NT2/D1 (cell line): Measurements from ENCODE around the gene PIEZO1.

Source experiments
- DNase-seq: peaks from one replicate; pipeline ENCODE4 v3.0.0-alpha.2; 2011; ENCODE audit warnings: low read depth, low spot score
- H3K27me3 ChIP-seq: 2 replicates; pipeline ENCODE4 v1.6.0; 2011; ENCODE audit warnings: mild to moderate bottlenecking; ENCODE audit not compliant: insufficient read length, insufficient read depth
- H3K36me3 ChIP-seq: 2 replicates; pipeline ENCODE4 v1.6.1; 2011; ENCODE audit warnings: mild to moderate bottlenecking, low read length, mixed read lengths; ENCODE audit not compliant: insufficient read depth, insufficient read length
- H3K4me1 ChIP-seq: 2 replicates; pipeline ENCODE4 v1.5.1; 2011; ENCODE audit not compliant: insufficient read depth, insufficient read length
- H3K4me3 ChIP-seq: 2 replicates; pipeline ENCODE4 v1.5.1; 2011; ENCODE audit warnings: low read depth; ENCODE audit not compliant: insufficient read length
- H3K9ac ChIP-seq: 2 replicates; pipeline ENCODE4 v1.6.0; 2011; ENCODE audit warnings: low read depth; ENCODE audit not compliant: insufficient read length
- H3K9me3 ChIP-seq: 2 replicates; pipeline ENCODE4 v1.5.1; 2011; ENCODE audit warnings: mild to moderate bottlenecking, low read length; ENCODE audit not compliant: insufficient read depth
- SUZ12 ChIP-seq: IDR thresholded peaks from 2 replicates; pipeline ENCODE4 v1.6.1; 2011; ENCODE audit not compliant: insufficient read length, insufficient read depth; ENCODE audit errors: extremely low read depth
- YY1 ChIP-seq: IDR thresholded peaks from 2 replicates; pipeline ENCODE4 v1.6.1; 2011; ENCODE audit not compliant: insufficient read length, insufficient read depth
- ZNF274 ChIP-seq: IDR thresholded peaks from 2 replicates; pipeline ENCODE4 v1.6.1; 2011; ENCODE audit warnings: mild to moderate bottlenecking, low read depth, low read length

Gene PIEZO1

GRCh38 chr16:88764913-88765349 is 20.1 kb downstream of the PIEZO1 start:
- no peak for TF ChIP-seq SUZ12
- no peak for TF ChIP-seq ZNF274
- no peak for TF ChIP-seq YY1
- Histone ChIP-seq H3K4me1 (peaks cover 68% of the 10 kb centered on the region), H3K9me3 (no peaks in the 10 kb centered on the region), H3K4me3 (no peak overlapping the region), H3K9ac (no peak overlapping the region), H3K36me3 (peaks cover 39% of the 10 kb centered on the region), H3K27me3 (peaks cover 45% of the 10 kb centered on the region)
- no peak for DNase-seq

- H3K4me1 ChIP-seq, result peaks cover 68% of the 10 kb centered on the region
- TF ChIP-seq YY1 (no peak), ZNF274 (no peak), SUZ12 (no peak)
- no peaks in the 10 kb centered on the region for H3K9me3 ChIP-seq
- H3K9ac ChIP-seq, result no peak overlapping the region
- DNase-seq, result no peak
- H3K36me3 ChIP-seq, result peaks cover 40% of the 10 kb centered on the region
- H3K27me3 ChIP-seq, result peaks cover 45% of the 10 kb centered on the region
- no peak overlapping the region for H3K4me3 ChIP-seq
Observed at GRCh38 chr16:88764080-88764479, 20.9 kb downstream of the PIEZO1 start.

GRCh38 chr16:88763502-88764053 is 21.4 kb downstream of the PIEZO1 start:
- H3K36me3 ChIP-seq, result peaks cover 45% of the 10 kb centered on the region
- H3K9me3 ChIP-seq, result no peaks in the 10 kb centered on the region
- DNase-seq, result peak; percentile 71
- TF ChIP-seq YY1, result no peak
- no peak for TF ChIP-seq SUZ12
- no peak for TF ChIP-seq ZNF274
- H3K4me1 ChIP-seq, result peaks cover 67% of the 10 kb centered on the region
- peaks cover 44% of the 10 kb centered on the region for H3K27me3 ChIP-seq
- no peak overlapping the region for H3K4me3 ChIP-seq
- no peak overlapping the region for H3K9ac ChIP-seq

- no peak for DNase-seq
- Histone ChIP-seq H3K36me3 (peaks cover 50% of the 10 kb centered on the region), H3K9ac (peak overlapping the region; percentile 6), H3K4me3 (no peak overlapping the region), H3K9me3 (no peaks in the 10 kb centered on the region), H3K4me1 (peaks cover 64% of the 10 kb centered on the region), H3K27me3 (peaks cover 42% of the 10 kb centered on the region)
- no peak for TF ChIP-seq ZNF274
Observed at GRCh38 chr16:88762941-88763340, 22.1 kb downstream of the PIEZO1 start.

GRCh38 chr16:88762258-88762870 is 22.7 kb downstream of the PIEZO1 start:
- Histone ChIP-seq H3K36me3 (peaks cover 53% of the 10 kb centered on the region), H3K9ac (peak overlapping the region; percentile 47), H3K9me3 (no peaks in the 10 kb centered on the region), H3K4me1 (peaks cover 59% of the 10 kb centered on the region), H3K27me3 (peaks cover 36% of the 10 kb centered on the region), H3K4me3 (no peak overlapping the region)
- TF ChIP-seq SUZ12 (no peak), ZNF274 (no peak), YY1 (no peak)
- no peak for DNase-seq

GRCh38 chr16:88761830-88762229 is 23.2 kb downstream of the PIEZO1 start:
- Histone ChIP-seq H3K36me3 (peaks cover 53% of the 10 kb centered on the region), H3K4me1 (peaks cover 57% of the 10 kb centered on the region), H3K9me3 (no peaks in the 10 kb centered on the region), H3K4me3 (no peak overlapping the region), H3K27me3 (peaks cover 30% of the 10 kb centered on the region), H3K9ac (peak overlapping the region; percentile 29)
- DNase-seq, result no peak
- TF ChIP-seq YY1, result no peak
- TF ChIP-seq SUZ12, result no peak
- TF ChIP-seq ZNF274, result no peak

GRCh38 chr16:88761143-88761534 is 23.9 kb downstream of the PIEZO1 start:
- Histone ChIP-seq H3K36me3 (peaks cover 49% of the 10 kb centered on the region), H3K4me1 (peaks cover 55% of the 10 kb centered on the region), H3K4me3 (no peak overlapping the region), H3K9me3 (no peaks in the 10 kb centered on the region), H3K9ac (no peak overlapping the region), H3K27me3 (peaks cover 25% of the 10 kb centered on the region)
- TF ChIP-seq SUZ12 (no peak), YY1 (no peak), ZNF274 (no peak)
- DNase-seq, result no peak
